GM21526 (cell line): ENCODE measurements around the gene NUP58.
A peak's percentile ranks its signal among the peaks of the same experiment; 100 is the strongest.

ENCODE experiments used
- ATAC-seq: cut with Tn5 transposase; IDR thresholded peaks from one replicate; pipeline ENCODE4 v1.9.1; 2021; ENCODE audit warnings: moderate library complexity; ENCODE audit not compliant: unreplicated experiment, low FRiP score

Gene NUP58

GRCh38 chr13:25301347-25302113 is at the start of gene NUP58:
NUP58 (plus strand) TSS chr13:25301625; CDS start chr13:25301774, 149 bp downstream.
- ATAC-seq = peak; percentile 97

- no peak for ATAC-seq
Measured at GRCh38 chr13:25252225-25252624, 49.2 kb upstream of the NUP58 start.

- no peak for ATAC-seq
Measured at GRCh38 chr13:25252752-25253151, 48.7 kb upstream of the NUP58 start.

- no peak for ATAC-seq
Measured at GRCh38 chr13:25253702-25254101, 47.7 kb upstream of the NUP58 start.

- ATAC-seq = no peak
Measured at GRCh38 chr13:25262261-25262660, 39.2 kb upstream of the NUP58 start.

GRCh38 chr13:25266706-25267105 is 34.7 kb upstream of the NUP58 start:
- ATAC-seq = no peak

GRCh38 chr13:25267715-25268114 is 33.7 kb upstream of the NUP58 start:
- no peak for ATAC-seq

- ATAC-seq = no peak
Measured at GRCh38 chr13:25268561-25268960, 32.9 kb upstream of the NUP58 start.

- no peak for ATAC-seq
Measured at GRCh38 chr13:25276748-25277147, 24.7 kb upstream of the NUP58 start.

- no peak for ATAC-seq
Measured at GRCh38 chr13:25280396-25280795, 21.0 kb upstream of the NUP58 start.

GRCh38 chr13:25281193-25281934 is 20.1 kb upstream of the NUP58 start:
- ATAC-seq = peak; percentile 50

- peak; percentile 25 for ATAC-seq
Measured at GRCh38 chr13:25281935-25282332, 19.5 kb upstream of the NUP58 start.

- ATAC-seq = peak; percentile 30
Measured at GRCh38 chr13:25286308-25286968, 15.0 kb upstream of the NUP58 start.

- peak; percentile 96 for ATAC-seq
Measured at GRCh38 chr13:25286969-25287961, 14.2 kb upstream of the NUP58 start, which contains the start of gene MTMR6. MTMR6 (minus strand) TSS chr13:25287488; CDS start chr13:25287247, 241 bp downstream.

GRCh38 chr13:25288966-25289365 is 12.5 kb upstream of the NUP58 start:
- no peak for ATAC-seq

GRCh38 chr13:25291691-25292090 is 9.7 kb upstream of the NUP58 start:
- ATAC-seq = no peak

GRCh38 chr13:25292301-25292700 is 9.1 kb upstream of the NUP58 start:
- ATAC-seq = no peak

- no peak for ATAC-seq
Measured at GRCh38 chr13:25295228-25295627, 6.2 kb upstream of the NUP58 start.

- ATAC-seq = no peak
Measured at GRCh38 chr13:25295701-25296100, 5.7 kb upstream of the NUP58 start.

- ATAC-seq = peak; percentile 14
Measured at GRCh38 chr13:25300861-25301346, 521 bp upstream of the NUP58 start.
